HEK293 (cell line): ENCODE data around the gene CCL19.

Source experiments
- CTCF ChIA-PET: fragments of 350-600 bp; formaldehyde crosslinking; extraction: SDS; loops from one replicate; lab custom pipeline; 2021; ENCODE audit warnings: antibody characterized with exemption; lab: Yijun Ruan, JAX
- POLR2A ChIA-PET: fragments of 300-600 bp; formaldehyde crosslinking; extraction: SDS; loops from one replicate; lab custom pipeline; 2020; ENCODE audit warnings: antibody characterized with exemption, inconsistent platforms; lab: Yijun Ruan, JAX
- H3K27ac ChIP-seq: fragments of 200-500 bp; sonication (Bioruptor generic); 2 replicates; pipeline ENCODE4 v1.5.1; 2014; ENCODE audit warnings: low read depth, low read length, control low read depth, inconsistent platforms; ENCODE audit errors: extremely low read depth
- H3K36me3 ChIP-seq, 2 experiments: fragments of 200-500 bp in 1 of 2; sonication (Bioruptor generic) in 1 of 2; 1 replicate in 1 of 2; 2 replicates in 1 of 2; pipeline ENCODE4 v1.5.1; 2014 to 2017; ENCODE audit warnings: inconsistent platforms in 2 of 2, low read length in 2 of 2; ENCODE audit not compliant: control insufficient read depth in 2 of 2, insufficient read depth in 1 of 2
- H3K4me1 ChIP-seq: fragments of 200-500 bp; sonication (Bioruptor generic); 2 replicates; pipeline ENCODE4 v1.5.1; 2014; ENCODE audit warnings: mild to moderate bottlenecking, low read length, inconsistent platforms; ENCODE audit not compliant: control insufficient read depth, insufficient read depth
- H3K4me3 ChIP-seq: 2 replicates; pipeline ENCODE4 v1.5.1; 2011; ENCODE audit warnings: low read depth, mild to moderate bottlenecking, control low read depth, low read length, moderate library complexity
- H3K9me3 ChIP-seq: fragments of 200-500 bp; sonication (Bioruptor generic); 2 replicates; pipeline ENCODE4 v1.5.1; 2014; ENCODE audit warnings: low read depth, low read length, inconsistent platforms; ENCODE audit not compliant: control insufficient read depth, insufficient read depth
- KLF16 ChIP-seq: fragments of 450-650 bp; formaldehyde crosslinking; IDR thresholded peaks from 2 replicates; pipeline ENCODE4 v1.5.1; 2017; ENCODE audit warnings: missing biosample characterization, missing genetic modification characterization
- SALL2 ChIP-seq: fragments of 450-650 bp; formaldehyde crosslinking; IDR thresholded peaks from 2 replicates; pipeline ENCODE4 v1.5.0; 2017; ENCODE audit warnings: missing biosample characterization, mild to moderate bottlenecking, missing genetic modification characterization, borderline replicate concordance
- ZNF132 ChIP-seq: fragments of 450-650 bp; formaldehyde crosslinking; IDR thresholded peaks from 2 replicates; pipeline ENCODE4 v1.5.1; 2017; ENCODE audit warnings: missing biosample characterization, missing genetic modification characterization, borderline replicate concordance
- ZNF155 ChIP-seq: fragments of 450-650 bp; formaldehyde crosslinking; IDR thresholded peaks from 2 replicates; pipeline ENCODE4 v1.5.1; 2016; ENCODE audit warnings: missing biosample characterization, missing genetic modification characterization
- ZNF175 ChIP-seq: fragments of 450-650 bp; formaldehyde crosslinking; IDR thresholded peaks from 2 replicates; pipeline ENCODE4 v1.5.1; 2016; ENCODE audit warnings: missing biosample characterization, missing genetic modification characterization
- ZNF280D ChIP-seq: fragments of 450-650 bp; formaldehyde crosslinking; IDR thresholded peaks from 2 replicates; pipeline ENCODE4 v1.5.1; 2016; ENCODE audit warnings: missing biosample characterization, missing genetic modification characterization
- ZNF37A ChIP-seq: fragments of 450-650 bp; IDR thresholded peaks from 2 replicates; pipeline ENCODE4 v1.5.1; 2018; ENCODE audit warnings: missing biosample characterization, missing genetic modification characterization
- ZNF473 ChIP-seq: fragments of 450-650 bp; formaldehyde crosslinking; IDR thresholded peaks from 2 replicates; pipeline ENCODE4 v1.5.1; 2017; ENCODE audit warnings: missing biosample characterization, missing genetic modification characterization
- ZNF48 ChIP-seq: fragments of 450-650 bp; formaldehyde crosslinking; IDR thresholded peaks from 2 replicates; pipeline ENCODE4 v1.5.1; 2016; ENCODE audit warnings: missing biosample characterization, missing genetic modification characterization
- ZNF571 ChIP-seq: fragments of 450-650 bp; formaldehyde crosslinking; IDR thresholded peaks from 2 replicates; pipeline ENCODE4 v1.5.0; 2017; ENCODE audit warnings: missing biosample characterization, missing genetic modification characterization
- TF ChIP-seq, protein P1 (sequence below): fragments of 450-650 bp; formaldehyde crosslinking; IDR thresholded peaks from 2 replicates; pipeline ENCODE4 v1.5.1; 2016; ENCODE audit warnings: missing biosample characterization, missing genetic modification characterization
- TF ChIP-seq, protein P2 (sequence below): fragments of 450-650 bp; formaldehyde crosslinking; IDR thresholded peaks from 2 replicates; pipeline ENCODE4 v1.5.1; 2016; ENCODE audit warnings: missing biosample characterization, missing genetic modification characterization
- TF ChIP-seq, protein P3 (sequence below): fragments of 450-650 bp; formaldehyde crosslinking; IDR thresholded peaks from 2 replicates; pipeline ENCODE4 v1.5.1; 2016; ENCODE audit warnings: missing biosample characterization, missing genetic modification characterization, low read depth

CCL19 gene

GRCh38 chr9:34647651-34648050, 43.4 kb downstream of the CCL19 start (continued):
- TF ChIP-seq, protein P1, sequence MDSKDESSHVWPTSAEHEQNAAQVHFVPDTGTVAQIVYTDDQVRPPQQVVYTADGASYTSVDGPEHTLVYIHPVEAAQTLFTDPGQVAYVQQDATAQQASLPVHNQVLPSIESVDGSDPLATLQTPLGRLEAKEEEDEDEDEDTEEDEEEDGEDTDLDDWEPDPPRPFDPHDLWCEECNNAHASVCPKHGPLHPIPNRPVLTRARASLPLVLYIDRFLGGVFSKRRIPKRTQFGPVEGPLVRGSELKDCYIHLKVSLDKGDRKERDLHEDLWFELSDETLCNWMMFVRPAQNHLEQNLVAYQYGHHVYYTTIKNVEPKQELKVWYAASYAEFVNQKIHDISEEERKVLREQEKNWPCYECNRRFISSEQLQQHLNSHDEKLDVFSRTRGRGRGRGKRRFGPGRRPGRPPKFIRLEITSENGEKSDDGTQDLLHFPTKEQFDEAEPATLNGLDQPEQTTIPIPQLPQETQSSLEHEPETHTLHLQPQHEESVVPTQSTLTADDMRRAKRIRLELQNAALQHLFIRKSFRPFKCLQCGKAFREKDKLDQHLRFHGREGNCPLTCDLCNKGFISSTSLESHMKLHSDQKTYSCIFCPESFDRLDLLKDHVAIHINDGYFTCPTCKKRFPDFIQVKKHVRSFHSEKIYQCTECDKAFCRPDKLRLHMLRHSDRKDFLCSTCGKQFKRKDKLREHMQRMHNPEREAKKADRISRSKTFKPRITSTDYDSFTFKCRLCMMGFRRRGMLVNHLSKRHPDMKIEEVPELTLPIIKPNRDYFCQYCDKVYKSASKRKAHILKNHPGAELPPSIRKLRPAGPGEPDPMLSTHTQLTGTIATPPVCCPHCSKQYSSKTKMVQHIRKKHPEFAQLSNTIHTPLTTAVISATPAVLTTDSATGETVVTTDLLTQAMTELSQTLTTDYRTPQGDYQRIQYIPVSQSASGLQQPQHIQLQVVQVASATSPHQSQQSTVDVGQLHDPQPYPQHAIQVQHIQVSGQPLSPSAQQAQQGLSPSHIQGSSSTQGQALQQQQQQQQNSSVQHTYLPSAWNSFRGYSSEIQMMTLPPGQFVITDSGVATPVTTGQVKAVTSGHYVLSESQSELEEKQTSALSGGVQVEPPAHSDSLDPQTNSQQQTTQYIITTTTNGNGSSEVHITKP (tag by site-specific recombination) = no peak
- TF ChIP-seq ZNF280D = no peak
- TF ChIP-seq ZNF571 (tag by site-specific recombination) = no peak
- TF ChIP-seq KLF16 (tag by site-specific recombination) = no peak
- no peak for TF ChIP-seq ZNF155

DNA sequence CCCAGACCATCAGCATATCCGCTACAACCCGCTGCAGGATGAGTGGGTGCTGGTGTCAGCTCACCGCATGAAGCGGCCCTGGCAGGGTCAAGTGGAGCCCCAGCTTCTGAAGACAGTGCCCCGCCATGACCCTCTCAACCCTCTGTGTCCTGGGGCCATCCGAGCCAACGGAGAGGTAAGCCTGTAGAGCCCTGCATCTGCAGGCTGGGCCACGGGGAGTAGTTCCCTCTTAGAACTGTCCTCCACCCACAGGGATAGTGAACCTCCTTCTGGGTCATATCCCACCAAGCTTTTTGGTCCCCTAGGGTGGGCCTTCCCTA, 44.0 kb downstream of the CCL19 start:
- ChIA-PET POLR2A (interaction anchor here (0.6 to 5.7 kb wide), 8 partner anchors 10 to 42 kb away, joined by 3 to 90 read pairs (median 5); partner anchors contain the start of genes DCTN3 and SIGMAR1), CTCF (interaction anchor here (0.6 to 13.3 kb wide), 9 partner anchors 9 to 314 kb away, joined by 3 to 125 read pairs (median 10); partner anchors contain the start of genes CCL19, CCL27 and SIGMAR1)
- peaks cover 0 to 40% of the 10 kb centered on the region in 2 experiments; a peak in 2 of 3 replicates for H3K36me3 ChIP-seq
- no peaks in the 10 kb centered on the region; the same call in 1 of the 2 replicates for H3K4me1 ChIP-seq
- H3K9me3 ChIP-seq = no peaks in the 10 kb centered on the region
- H3K27ac ChIP-seq = peak overlapping the region; percentile 84
- TF ChIP-seq ZNF48 (tag by site-specific recombination) (no peak), ZNF132 (tag by site-specific recombination) (no peak), ZNF175 (tag by site-specific recombination) (no peak), SALL2 (no peak), ZNF473 (tag by site-specific recombination) (no peak), ZNF37A (tag by site-specific recombination) (no peak)
- TF ChIP-seq, protein P2, sequence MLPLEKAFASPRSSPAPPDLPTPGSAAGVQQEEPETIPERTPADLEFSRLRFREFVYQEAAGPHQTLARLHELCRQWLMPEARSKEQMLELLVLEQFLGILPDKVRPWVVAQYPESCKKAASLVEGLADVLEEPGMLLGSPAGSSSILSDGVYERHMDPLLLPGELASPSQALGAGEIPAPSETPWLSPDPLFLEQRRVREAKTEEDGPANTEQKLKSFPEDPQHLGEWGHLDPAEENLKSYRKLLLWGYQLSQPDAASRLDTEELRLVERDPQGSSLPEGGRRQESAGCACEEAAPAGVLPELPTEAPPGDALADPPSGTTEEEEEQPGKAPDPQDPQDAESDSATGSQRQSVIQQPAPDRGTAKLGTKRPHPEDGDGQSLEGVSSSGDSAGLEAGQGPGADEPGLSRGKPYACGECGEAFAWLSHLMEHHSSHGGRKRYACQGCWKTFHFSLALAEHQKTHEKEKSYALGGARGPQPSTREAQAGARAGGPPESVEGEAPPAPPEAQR (tag by site-specific recombination) = no peak
- TF ChIP-seq, protein P3, sequence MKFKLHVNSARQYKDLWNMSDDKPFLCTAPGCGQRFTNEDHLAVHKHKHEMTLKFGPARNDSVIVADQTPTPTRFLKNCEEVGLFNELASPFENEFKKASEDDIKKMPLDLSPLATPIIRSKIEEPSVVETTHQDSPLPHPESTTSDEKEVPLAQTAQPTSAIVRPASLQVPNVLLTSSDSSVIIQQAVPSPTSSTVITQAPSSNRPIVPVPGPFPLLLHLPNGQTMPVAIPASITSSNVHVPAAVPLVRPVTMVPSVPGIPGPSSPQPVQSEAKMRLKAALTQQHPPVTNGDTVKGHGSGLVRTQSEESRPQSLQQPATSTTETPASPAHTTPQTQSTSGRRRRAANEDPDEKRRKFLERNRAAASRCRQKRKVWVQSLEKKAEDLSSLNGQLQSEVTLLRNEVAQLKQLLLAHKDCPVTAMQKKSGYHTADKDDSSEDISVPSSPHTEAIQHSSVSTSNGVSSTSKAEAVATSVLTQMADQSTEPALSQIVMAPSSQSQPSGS (tag by site-specific recombination) = no peak
- peak overlapping the region; percentile 82 for H3K4me3 ChIP-seq
